Heart left ventricle (tissue), 16 donors: ENCODE results near the gene MEAK7. TPM values are rescaled to one million over a fixed set of nuclear protein-coding genes. Genes with fewer than 3 reads are reported as not detected.
A peak's percentile ranks its signal among the peaks of the same experiment; 100 is the strongest.

Experiments used
- ATAC-seq, 4 donors: fragments of 200-7000 bp; cut with Tn5 transposase; one replicate each; pipeline ENCODE4 v1.9.1; 2020 to 2022; ENCODE audit warnings: moderate library complexity in 4 of 4, mild to moderate bottlenecking in 3 of 4, moderate number of reproducible peaks in 1 of 4
- DNase-seq, 5 donors: peaks; one replicate each; pipeline ENCODE4 v3.0.0-alpha.2; 2020
- H3K27ac ChIP-seq, 12 donors: fragments of 200-600 bp; sonication (generic) in 4 of 12; one replicate each; pipeline versions ENCODE4 v1.5.0 to v1.8.0; 2016 to 2022; ENCODE audit warnings: mild to moderate bottlenecking in 2 of 12
- H3K27me3 ChIP-seq, 9 donors: fragments of 200-600 bp; sonication (generic) in 2 of 9; one replicate each; pipeline versions ENCODE4 v1.5.1 to v1.8.0; 2016 to 2022; ENCODE audit warnings: mild to moderate bottlenecking in 3 of 9
- H3K36me3 ChIP-seq, 9 donors: fragments of 200-600 bp; sonication (generic) in 2 of 9; one replicate each; pipeline versions ENCODE4 v1.5.0 to v1.8.0; 2018 to 2022; ENCODE audit warnings: mild to moderate bottlenecking in 2 of 9
- H3K4me1 ChIP-seq, 12 donors: fragments of 200-600 bp; sonication (generic) in 4 of 12; one replicate each; pipeline versions ENCODE4 v1.5.0 to v1.8.0; 2016 to 2022; ENCODE audit warnings: mild to moderate bottlenecking in 3 of 12
- H3K4me3 ChIP-seq, 12 donors: fragments of 200-600 bp; sonication (generic) in 4 of 12; one replicate each; pipeline versions ENCODE4 v1.5.0 to v1.8.0; 2017 to 2022; ENCODE audit warnings: mild to moderate bottlenecking in 9 of 12, moderate library complexity in 4 of 12
- H3K9me3 ChIP-seq, 12 donors: fragments of 200-600 bp; sonication (generic) in 4 of 12; one replicate each; pipeline versions ENCODE4 v1.5.0 to v1.8.0; 2016 to 2022; ENCODE audit warnings: mild to moderate bottlenecking in 1 of 12
- CTCF ChIP-seq, 12 donors: fragments of 200-600 bp; sonication (generic) in 4 of 12; IDR thresholded peaks; one replicate each; pipeline versions ENCODE4 v1.5.0 to v1.8.0; 2018 to 2022; ENCODE audit warnings: antibody characterized with exemption in 12 of 12, mild to moderate bottlenecking in 5 of 12
- POLR2A ChIP-seq, 2 donors: fragments of 450-650 bp; IDR thresholded peaks; one replicate each; pipeline ENCODE4 v1.6.1; 2017; ENCODE audit warnings: antibody characterized with exemption in 2 of 2, mild to moderate bottlenecking in 2 of 2, moderate library complexity in 2 of 2
- whole genome bisulfite sequencing, 4 donors: extraction: QIAGEN DNeasy Blood & Tissue Kit in 2 of 4; methylation state at CpG; one replicate each; pipeline versions ENCODE4 v1.1.5 to v1.1.7; 2013 to 2018; 5-methylcytosine and 5-hydroxymethylcytosine counted together
- intact Hi-C, 10 donors: fragments of 100-400 bp; cut with DNase I; formaldehyde crosslinking; loops; one replicate each; pipeline versions ENCODE4 v1.11.1 to v1.14.2; 2022
- polyA plus RNA-seq, 2 donors: library from polyadenylated mRNA; stranded (reverse); fragments of 200-250 nt; gene quantifications; one replicate each; pipeline ENCODE4 v1.2.3, GENCODE V29; 2013
- total RNA-seq, 9 donors: library from RNA; depleted of rRNA in 2 of 9; stranded (reverse); fragments of >200 nt in 2 of 9; fragmentation: NEBNext Ultra II Directional in 3 of 9; extraction: Animal tissue kit (Norgen Biotek cat#: 25700) in 3 of 9; gene quantifications; one replicate each; pipeline versions ENCODE4 v1.1.0 to v1.2.4, GENCODE V29; 2016 to 2023
- donor health status: ischemic (EF 13 %, LVEDD 7.1; RV severe dilation, severe dysfunction).
- donor health status: healthy with polysubstance abuse.
- donor health status: DM: no; HTN: yes; CAD: no.
- donor health status: DM: no; HTN: no; CAD: no.
- donor health status: ischemic (EF 25% LVEDD 6.9; RV normal size, moderate dysfunction).
- donor health status: ischemic (EF 25% LVEDD 5.7; RV mildly dilated, moderate dysfunction).
- donor health status: healthy.
- donor health status: DM: yes; HTN: yes; CAD: no.
- donor health status: ischemic (EF 35%, LVEDD 5.7; RV mildly dilated, moderate dysfunction).
- donor health status: nonischemic (EF 11% LVEDD 7.7; RV severe dilation, severe dysfunction).
- donor health status: DM: yes; HTN: yes; CAD: no.
- donor health status: PGD.
- donor health status: ischemic (EF 29% LVEDD 5.4; RV normal size, mild dysfunction).
- donor health status: nonischemic (EF 23%, LVEDD 6.1; RV moderate dilation, normal function).

Gene MEAK7
- total and polyA plus RNA-seq, 11 donors = 2.2 to 13.2 (median 5.1) TPM

- no peaks in the 10 kb centered on the region for H3K9me3 ChIP-seq
- no peak overlapping the region for H3K27ac ChIP-seq
- H3K4me1 ChIP-seq = peaks cover 0 to 12% (median 0%) of the 10 kb centered on the region in 12 donors
- ATAC-seq (no peak), DNase-seq (no peak)
- intact Hi-C loops = no loop called here
- TF ChIP-seq CTCF (IDR thresholded peaks at IDR 0.05) = no peak
- no peak for TF ChIP-seq POLR2A (IDR thresholded peaks at IDR 0.05)
- H3K27me3 ChIP-seq = peaks cover 0 to 10% (median 0%) of the 10 kb centered on the region in 9 donors
- H3K36me3 ChIP-seq = no peaks in the 10 kb centered on the region
- 90 to 95% (median 94%) methylated on average over 2 of the region's 2 CpGs for WGBS, 4 donors
- H3K4me3 ChIP-seq = no peak overlapping the region
Measured at GRCh38 chr16:84543253-84543652, 38.8 kb upstream of the MEAK7 start.

- H3K27me3 ChIP-seq = peaks cover 0 to 10% (median 0%) of the 10 kb centered on the region in 9 donors
- H3K4me1 ChIP-seq = peaks cover 0 to 12% (median 0%) of the 10 kb centered on the region in 12 donors
- H3K36me3 ChIP-seq = no peaks in the 10 kb centered on the region
- WGBS, 4 donors = 89 to 94% (median 92%) methylated on average over 7 of the region's 7 CpGs
- DNase-seq = no peak
- H3K9me3 ChIP-seq = no peaks in the 10 kb centered on the region
- no peak overlapping the region for H3K27ac ChIP-seq
- no peak for TF ChIP-seq CTCF (IDR thresholded peaks at IDR 0.05)
- TF ChIP-seq POLR2A (IDR thresholded peaks at IDR 0.05) = no peak
- intact Hi-C loops = no loop called here
- no peak for ATAC-seq
- H3K4me3 ChIP-seq = no peak overlapping the region
Measured at GRCh38 chr16:84541999-84542817, 37.7 kb upstream of the MEAK7 start.

- TF ChIP-seq CTCF (IDR thresholded peaks at IDR 0.05) (no peak), POLR2A (IDR thresholded peaks at IDR 0.05) (no peak)
- intact Hi-C loops = no loop called here
- no peak for ATAC-seq
Measured at GRCh38 chr16:84540194-84540593, 35.7 kb upstream of the MEAK7 start.

GRCh38 chr16:84538222-84538840, 33.9 kb upstream of the MEAK7 start:
- no peak for ATAC-seq
- Histone ChIP-seq H3K4me3 (no peak overlapping the region), H3K4me1 (peaks cover 0 to 8% (median 2%) of the 10 kb centered on the region in 12 donors), H3K36me3 (no peaks in the 10 kb centered on the region), H3K9me3 (no peaks in the 10 kb centered on the region), H3K27me3 (no peaks in the 10 kb centered on the region), H3K27ac (peak overlapping the region in 1 of 12 donors; percentile 2)
- DNase-seq = no peak
- TF ChIP-seq CTCF (IDR thresholded peaks at IDR 0.05) = no peak
- TF ChIP-seq POLR2A (IDR thresholded peaks at IDR 0.05) = no peak
- intact Hi-C loops = no loop called here
- 89 to 96% (median 94%) methylated on average over 6 of the region's 6 CpGs for WGBS, 4 donors

More at GRCh38 chr16:84540194-84540593, 35.7 kb upstream of the MEAK7 start:
- no peak for DNase-seq
- WGBS, 4 donors = 92 to 100% (median 95%) methylated on average over 3 to 4 of the region's 4 CpGs
- peaks cover 0 to 4% (median 0%) of the 10 kb centered on the region in 9 donors for H3K27me3 ChIP-seq
- no peak overlapping the region for H3K4me3 ChIP-seq
- no peaks in the 10 kb centered on the region for H3K9me3 ChIP-seq
- no peaks in the 10 kb centered on the region for H3K36me3 ChIP-seq
- H3K4me1 ChIP-seq = peaks cover 0 to 12% (median 0%) of the 10 kb centered on the region in 12 donors
- no peak overlapping the region for H3K27ac ChIP-seq
